Neural progenitor cell (in vitro differentiated cells): ENCODE data around the gene UPK3A. TPM values are rescaled to one million over a fixed set of nuclear protein-coding genes. Genes with fewer than 3 reads are reported as not detected.
A peak's percentile ranks its signal among the peaks of the same experiment; 100 is the strongest.

ENCODE experiments used
- DNase-seq: peaks from one replicate; pipeline ENCODE4 v3.0.0-alpha.2; 2016; ENCODE audit warnings: low spot score
- H2AFZ ChIP-seq: fragments of 200-600 bp; sonication (generic); replicated peaks from 2 replicates; pipeline ENCODE4 v1.6.1; 2016; ENCODE audit warnings: antibody characterized with exemption
- H3F3A ChIP-seq: fragments of 200-600 bp; sonication (generic); 2 replicates; pipeline ENCODE4 v1.6.1; 2016; ENCODE audit warnings: antibody characterized with exemption, low read depth
- H3K27ac ChIP-seq: fragments of 200-600 bp; sonication (generic); 2 replicates; pipeline ENCODE4 v1.5.1; 2016; ENCODE audit warnings: mild to moderate bottlenecking
- H3K27me3 ChIP-seq: fragments of 200-600 bp; sonication (generic); 2 replicates; pipeline ENCODE4 v1.6.1; 2016; ENCODE audit warnings: mild to moderate bottlenecking, moderate library complexity
- H3K36me3 ChIP-seq: fragments of 200-600 bp; sonication (generic); 2 replicates; pipeline ENCODE4 v1.5.1; 2016
- H3K4me1 ChIP-seq: fragments of 200-600 bp; sonication (generic); 2 replicates; pipeline ENCODE4 v1.6.1; 2016; ENCODE audit warnings: mixed run types
- H3K4me2 ChIP-seq: fragments of 200-600 bp; sonication (generic); 2 replicates; pipeline ENCODE4 v1.6.1; 2016
- H3K4me3 ChIP-seq: fragments of 200-600 bp; sonication (generic); 2 replicates; pipeline ENCODE4 v1.5.1; 2016
- H3K79me2 ChIP-seq: fragments of 200-600 bp; sonication (generic); 2 replicates; pipeline ENCODE4 v1.6.1; 2016; ENCODE audit warnings: low read depth
- H3K9ac ChIP-seq: fragments of 200-600 bp; sonication (generic); 2 replicates; pipeline ENCODE4 v1.6.1; 2016
- H3K9me3 ChIP-seq: fragments of 200-600 bp; sonication (generic); 2 replicates; pipeline ENCODE4 v1.5.1; 2016; ENCODE audit warnings: low read depth
- H4K20me1 ChIP-seq: fragments of 200-600 bp; sonication (generic); 2 replicates; pipeline ENCODE4 v1.6.1; 2016; ENCODE audit warnings: low read depth
- H3K27ac Mint-ChIP-seq: 3 replicates; pipeline ENCODE4 v1.8.0; 2021; ENCODE audit warnings: mixed read lengths
- H3K27me3 Mint-ChIP-seq: 2 replicates; pipeline ENCODE4 v1.8.0; 2022; ENCODE audit warnings: low read depth, mild to moderate bottlenecking, inconsistent platforms, moderate library complexity, mixed read lengths; ENCODE audit not compliant: insufficient read depth
- H3K36me3 Mint-ChIP-seq: 3 replicates; pipeline ENCODE4 v1.8.0; 2021; ENCODE audit warnings: mixed read lengths
- H3K4me1 Mint-ChIP-seq: 3 replicates; pipeline ENCODE4 v1.8.0; 2021; ENCODE audit warnings: mixed read lengths
- H3K4me3 Mint-ChIP-seq: 3 replicates; pipeline ENCODE4 v1.8.0; 2021; ENCODE audit warnings: mild to moderate bottlenecking, moderate library complexity, mixed read lengths
- H3K9me3 Mint-ChIP-seq: 3 replicates; pipeline ENCODE4 v1.8.0; 2020; ENCODE audit warnings: mixed read lengths
- CTCF ChIP-seq: fragments of 200-600 bp; sonication (generic); IDR thresholded peaks from 2 replicates; pipeline ENCODE4 v1.5.1; 2017; ENCODE audit warnings: antibody characterized with exemption, mild to moderate bottlenecking
- EZH2 ChIP-seq: fragments of 200-600 bp; sonication (generic); IDR thresholded peaks from 2 replicates; pipeline ENCODE4 v1.6.1; 2017; ENCODE audit warnings: antibody characterized with exemption, mild to moderate bottlenecking, moderate library complexity
- EZH2phosphoT487 ChIP-seq: fragments of 200-600 bp; sonication (generic); IDR thresholded peaks from 2 replicates; pipeline ENCODE4 v1.6.1; 2017; ENCODE audit warnings: antibody characterized with exemption
- total RNA-seq: library from RNA; depleted of rRNA; stranded (reverse); fragments of >200 nt; gene quantifications from 2 replicates; pipeline ENCODE4 v1.2.3, GENCODE V29; 2015; ENCODE audit warnings: low replicate concordance

The UPK3A gene
- total RNA-seq, 1 donor from 2014 or later = not detected

- no peak overlapping the region for H3K4me3 ChIP-seq
- H3K36me3 ChIP-seq = no peaks in the 10 kb centered on the region
- no peak overlapping the region for H3K27ac ChIP-seq
Observed at GRCh38 chr22:45336971-45337431, 52.3 kb downstream of the UPK3A start.

GRCh38 chr22:45337536-45337935 is 52.8 kb downstream of the UPK3A start:
- DNase-seq = no peak
- Mint-ChIP-seq H3K4me3 (no peak overlapping the region), H3K4me1 (peaks cover 17% of the 10 kb centered on the region), H3K27ac (no peak overlapping the region), H3K36me3 (peaks cover 22% of the 10 kb centered on the region), H3K27me3 (peaks cover 2% of the 10 kb centered on the region), H3K9me3 (no peaks in the 10 kb centered on the region)
- Histone ChIP-seq H3K9ac (no peak overlapping the region), H3K27ac (no peak overlapping the region), H4K20me1 (no peaks in the 10 kb centered on the region), H3K4me1 (no peaks in the 10 kb centered on the region), H3K4me2 (no peak overlapping the region), H3K79me2 (no peaks in the 10 kb centered on the region), H3K4me3 (no peak overlapping the region), H3F3A (no peaks in the 10 kb centered on the region), H2AFZ (no peak overlapping the region), H3K36me3 (no peaks in the 10 kb centered on the region), H3K27me3 (no peaks in the 10 kb centered on the region), H3K9me3 (no peaks in the 10 kb centered on the region)
- TF ChIP-seq EZH2 (no peak), CTCF (no peak), EZH2phosphoT487 (no peak)

More at GRCh38 chr22:45336971-45337431, 52.3 kb downstream of the UPK3A start:
- Mint-ChIP-seq H3K36me3 (peaks cover 22% of the 10 kb centered on the region), H3K4me3 (no peak overlapping the region), H3K27me3 (peaks cover 2% of the 10 kb centered on the region), H3K9me3 (no peaks in the 10 kb centered on the region), H3K27ac (peak overlapping the region; percentile 63), H3K4me1 (peaks cover 17% of the 10 kb centered on the region)
- no peaks in the 10 kb centered on the region for H3F3A ChIP-seq
- H3K4me2 ChIP-seq = no peak overlapping the region
- H3K9ac ChIP-seq = no peak overlapping the region
- no peaks in the 10 kb centered on the region for H4K20me1 ChIP-seq
- H3K9me3 ChIP-seq = no peaks in the 10 kb centered on the region
- no peaks in the 10 kb centered on the region for H3K79me2 ChIP-seq
- H3K27me3 ChIP-seq = no peaks in the 10 kb centered on the region
- no peaks in the 10 kb centered on the region for H3K4me1 ChIP-seq
- TF ChIP-seq EZH2 (no peak), CTCF (no peak), EZH2phosphoT487 (no peak)
- no peak overlapping the region for H2AFZ ChIP-seq
- no peak for DNase-seq

- no peak overlapping the region for H3K4me2 ChIP-seq
- no peaks in the 10 kb centered on the region for H4K20me1 ChIP-seq
- H3K4me1 Mint-ChIP-seq = peaks cover 17% of the 10 kb centered on the region
- no peak overlapping the region for H3K4me3 ChIP-seq
- H3K27me3 ChIP-seq = no peaks in the 10 kb centered on the region
- H3K4me3 Mint-ChIP-seq = no peak overlapping the region
- H2AFZ ChIP-seq = no peak overlapping the region
- no peak overlapping the region for H3K27ac Mint-ChIP-seq
- no peaks in the 10 kb centered on the region for H3F3A ChIP-seq
- H3K79me2 ChIP-seq = no peaks in the 10 kb centered on the region
- H3K36me3 ChIP-seq = no peaks in the 10 kb centered on the region
- no peak for TF ChIP-seq EZH2
- no peak for TF ChIP-seq EZH2phosphoT487
- TF ChIP-seq CTCF = no peak
- no peaks in the 10 kb centered on the region for H3K9me3 ChIP-seq
- H3K9ac ChIP-seq = no peak overlapping the region
- no peak for DNase-seq
- H3K36me3 Mint-ChIP-seq = peaks cover 20% of the 10 kb centered on the region
- H3K27me3 Mint-ChIP-seq = peaks cover 2% of the 10 kb centered on the region
- no peaks in the 10 kb centered on the region for H3K4me1 ChIP-seq
- no peak overlapping the region for H3K27ac ChIP-seq
- no peaks in the 10 kb centered on the region for H3K9me3 Mint-ChIP-seq
Observed at GRCh38 chr22:45338795-45339194, 54.0 kb downstream of the UPK3A start.
